Daoy (cell line): Measurements from ENCODE around the gene SIK3. TPM values are rescaled to one million over a fixed set of nuclear protein-coding genes. Genes with fewer than 3 reads are reported as not detected.
"Not testable (repeated sequence)": the region's sequence is repeated elsewhere in the genome, so short reads cannot be mapped to it uniquely, and the experiment has no call there.

ENCODE experiments used
- DNase-seq: peaks from one replicate; pipeline ENCODE4 v3.0.0-alpha.2; 2015; ENCODE audit warnings: low read depth
- total RNA-seq: library from RNA; depleted of rRNA; stranded (reverse); fragments of >200 nt; shearing (Covaris generic); gene quantifications from 2 replicates; pipeline ENCODE4 v1.2.3, GENCODE V29; 2014

SIK3 gene
- total RNA-seq, 1 experiment from 2014 or later, result 8.2 TPM

DNA sequence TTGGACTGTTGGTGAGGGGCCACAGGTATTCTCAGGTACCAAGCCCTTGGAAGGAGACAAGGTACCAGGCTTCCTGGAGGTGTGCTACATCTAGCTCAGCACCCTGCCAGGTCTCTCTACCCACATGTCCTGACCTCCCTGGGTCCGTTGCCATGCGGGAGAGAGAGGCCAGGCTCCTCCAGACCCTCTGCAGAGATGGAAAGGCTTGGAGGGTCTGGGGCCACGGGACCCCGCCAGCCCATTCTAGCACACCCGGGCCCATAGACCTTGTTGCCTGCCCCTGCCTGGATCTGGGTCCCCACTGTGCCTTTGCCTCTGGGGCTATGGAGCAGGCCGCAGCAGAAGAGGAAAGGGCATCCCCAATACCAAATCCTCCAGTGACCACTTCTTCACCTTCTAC lies 270.8 kb downstream of the SIK3 start:
- DNase-seq, result no peak

GRCh38 chr11:116826751-116827431 lies 271.3 kb downstream of the SIK3 start:
- no peak for DNase-seq

DNA sequence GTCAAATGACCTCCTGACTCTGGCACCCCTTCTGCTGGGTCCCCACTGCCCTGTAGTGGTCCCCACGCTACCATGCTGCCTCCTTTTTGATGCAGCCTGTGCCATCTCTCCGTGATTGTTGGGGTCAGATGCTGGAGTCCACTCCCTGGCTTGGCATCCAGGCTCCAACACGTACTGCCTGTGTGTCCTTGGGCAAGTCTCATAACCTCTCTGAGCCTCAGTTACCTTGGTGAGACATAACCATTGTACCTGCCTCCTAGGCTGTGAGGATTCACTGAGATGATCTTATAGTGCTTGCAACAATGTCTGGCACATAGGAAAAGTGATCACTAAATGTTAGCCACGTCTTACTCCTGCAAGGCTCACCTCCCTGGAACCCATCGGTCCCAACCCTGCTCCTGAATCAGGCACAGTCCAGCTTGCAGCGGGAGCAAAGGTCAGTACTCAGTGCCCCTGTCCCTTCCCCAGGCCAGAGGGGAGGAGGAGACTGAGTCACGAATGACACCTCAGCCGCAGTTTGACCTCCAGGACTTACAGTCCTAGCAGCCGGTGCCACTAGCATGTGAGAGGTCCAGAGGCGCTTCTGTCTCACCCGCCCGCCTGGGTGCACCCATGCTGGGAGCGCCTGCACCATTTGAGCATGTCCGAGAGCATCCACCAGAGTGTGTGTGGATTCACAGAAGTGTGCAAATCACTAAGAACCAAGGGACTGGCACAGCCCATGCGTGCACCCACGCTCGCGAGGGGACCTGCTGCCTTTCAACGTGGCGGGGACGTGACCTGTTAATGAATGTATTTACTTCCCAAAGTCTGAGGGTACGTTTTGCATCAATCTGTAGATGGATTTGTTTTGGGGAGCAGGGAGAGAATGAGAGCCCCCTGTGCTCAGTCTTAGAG lies 272.1 kb downstream of the SIK3 start:
- DNase-seq, result no peak

DNA sequence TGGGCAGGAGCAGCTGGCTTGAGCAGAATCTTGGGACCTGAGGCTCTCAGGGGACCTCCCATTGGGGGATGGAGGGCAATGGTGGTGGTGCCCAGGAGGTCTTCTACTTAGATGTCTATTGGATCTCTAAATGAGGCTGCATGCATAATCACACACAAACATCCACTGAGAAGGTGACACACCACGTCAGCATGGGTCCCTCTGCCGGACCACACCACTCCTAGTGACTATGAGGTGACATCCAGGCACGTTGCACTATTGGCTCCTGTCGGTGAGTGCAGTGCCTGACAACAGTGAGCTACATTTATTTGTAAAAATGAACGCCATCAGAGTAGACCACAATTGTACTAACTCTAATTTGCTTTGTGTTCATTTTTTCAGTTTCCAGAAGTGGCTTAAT lies 272.8 kb downstream of the SIK3 start:
- no peak for DNase-seq

GRCh38 chr11:116823031-116823843 lies 275.0 kb downstream of the SIK3 start, which contains the start of gene APOA4:
Gene APOA4 (minus strand): TSS chr11:116823304. CDS start chr11:116823191, 113 bp downstream.
- no peak for DNase-seq

DNA sequence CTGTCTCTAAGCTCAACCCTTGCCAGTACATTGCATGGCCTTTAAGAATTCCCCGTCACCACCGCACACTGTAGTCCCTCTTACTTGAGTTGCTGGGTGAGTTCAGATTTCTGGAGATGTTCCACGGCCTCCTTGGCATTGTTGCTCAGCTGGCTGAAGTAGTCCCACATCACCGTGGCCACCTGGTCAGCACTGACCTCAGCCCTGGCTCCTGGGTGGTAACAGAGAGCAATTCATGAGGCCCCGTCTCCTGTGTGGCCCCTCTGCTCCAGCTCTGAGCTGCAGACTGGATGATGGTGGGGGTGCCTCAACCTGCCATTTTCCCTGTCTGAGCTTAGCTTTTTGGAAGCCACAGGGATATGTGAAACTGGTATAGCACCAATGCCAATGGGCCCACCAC lies 275.7 kb downstream of the SIK3 start:
- no peak for DNase-seq

DNA sequence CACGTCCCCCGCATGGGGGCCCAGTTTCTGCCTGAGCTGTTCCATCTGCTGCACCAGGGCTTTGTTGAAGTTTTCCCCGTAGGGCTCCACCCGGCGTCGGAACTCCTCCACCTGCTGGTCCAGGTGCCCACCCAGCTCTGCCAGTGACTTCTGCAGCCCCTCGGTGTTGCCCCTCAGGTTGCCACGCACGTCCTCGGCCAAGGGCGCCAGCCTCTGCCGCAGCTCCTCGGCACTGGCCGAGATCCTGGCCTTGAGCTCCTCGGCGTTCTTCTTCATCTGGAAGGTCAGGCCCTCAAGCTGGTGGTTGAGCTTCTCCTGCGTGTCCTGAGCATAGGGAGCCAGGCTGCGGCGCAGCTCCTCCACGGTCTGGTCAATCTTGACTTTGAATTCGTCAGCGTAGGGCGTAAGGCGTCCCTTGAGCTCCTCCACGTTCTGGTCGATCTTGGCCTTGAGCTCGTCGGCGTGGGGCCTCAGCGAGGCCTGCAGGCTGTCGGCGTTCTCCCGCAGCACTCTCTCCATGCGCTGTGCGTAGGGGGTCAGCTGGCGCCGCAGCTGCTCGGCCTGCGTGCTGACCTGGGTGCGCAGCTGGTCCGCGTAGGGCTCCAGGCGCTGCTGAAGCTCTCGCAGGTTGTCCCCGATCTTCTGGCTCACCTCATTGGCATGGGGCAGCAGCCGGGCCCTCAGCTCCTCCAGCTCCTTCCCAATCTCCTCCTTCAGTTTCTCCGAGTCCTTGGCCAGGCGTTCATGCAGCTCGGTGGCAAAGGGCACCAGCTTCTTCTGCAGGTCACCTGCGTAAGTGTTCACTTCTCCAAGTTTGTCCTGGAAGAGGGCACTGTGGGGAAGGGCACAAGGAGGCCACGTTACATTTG lies 276.9 kb downstream of the SIK3 start:
- no peak for DNase-seq

DNA sequence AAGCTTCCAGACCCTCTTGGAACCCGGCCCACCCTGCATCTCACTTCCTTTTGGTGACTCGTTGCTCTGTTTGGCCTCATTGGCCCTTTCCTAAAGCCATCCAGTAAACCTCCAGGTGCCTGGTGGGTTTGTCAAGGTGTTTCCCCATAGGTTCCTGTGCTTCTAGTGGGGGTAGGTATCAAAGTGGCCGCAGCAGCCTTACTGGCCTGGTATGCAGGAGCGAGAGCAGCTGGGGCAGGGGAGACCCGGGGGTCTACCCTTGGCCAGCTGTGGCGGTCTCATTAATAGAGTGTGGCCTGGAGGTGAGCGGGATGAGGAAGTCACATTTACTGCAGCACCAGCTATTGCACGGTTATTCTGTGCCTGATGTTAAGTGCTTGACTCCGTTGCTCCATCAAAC lies 279.2 kb downstream of the SIK3 start:
- DNase-seq, result no peak

- no peak for DNase-seq
Measured at GRCh38 chr11:116814502-116814901, 283.7 kb downstream of the SIK3 start.

DNA sequence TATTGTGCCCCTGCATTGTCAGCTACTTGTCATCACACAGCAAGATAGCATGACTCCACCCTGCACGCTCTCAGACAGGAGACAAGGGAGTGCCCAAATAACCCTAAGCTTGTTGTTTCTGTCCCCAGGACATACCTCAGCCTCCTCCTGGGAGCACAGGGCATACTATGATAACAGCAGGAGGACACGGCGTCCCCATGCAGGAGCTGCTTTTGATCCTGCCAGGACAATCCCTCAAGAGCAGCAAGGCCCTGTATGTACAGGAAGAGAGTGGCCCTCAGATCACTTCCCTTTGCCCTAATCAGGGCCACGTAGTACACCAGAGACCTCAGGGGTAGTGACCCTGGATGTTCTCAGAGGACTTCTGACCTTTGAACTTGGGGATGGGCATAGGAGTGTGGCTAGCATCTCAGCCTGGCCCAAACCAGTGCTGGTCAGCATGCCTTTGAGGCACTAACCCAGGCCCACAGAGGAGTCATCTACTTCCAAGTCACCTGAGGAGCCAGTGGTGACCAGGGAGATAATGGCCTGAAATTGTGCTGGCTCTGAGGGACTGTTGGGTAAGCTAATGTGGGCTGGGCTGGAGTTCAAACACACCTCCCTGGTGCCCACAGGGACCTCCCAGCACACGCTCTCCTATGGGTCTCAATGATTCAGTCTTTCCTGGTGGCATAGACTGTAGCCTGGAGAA lies 284.3 kb downstream of the SIK3 start:
- DNase-seq, result no peak

DNA sequence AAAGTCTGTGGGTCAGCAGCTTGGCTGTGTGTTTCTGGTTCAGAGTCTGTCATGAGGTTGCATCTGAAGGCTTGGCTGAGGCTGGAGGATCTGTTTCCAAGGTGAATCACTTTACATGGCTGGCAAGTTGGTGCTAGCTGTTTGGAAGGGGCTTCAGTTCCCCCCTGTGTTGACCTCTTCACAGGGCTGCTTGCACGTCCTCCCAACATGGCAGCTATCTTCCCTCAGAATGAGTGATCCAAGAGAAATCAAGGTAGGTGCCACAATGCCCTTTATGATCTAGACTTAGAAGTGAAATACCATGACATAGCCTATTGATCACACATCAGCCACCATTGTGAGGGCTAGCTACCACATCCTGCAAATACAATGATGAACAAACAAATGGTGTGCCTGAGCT lies 285.1 kb downstream of the SIK3 start:
- no peak for DNase-seq

DNA sequence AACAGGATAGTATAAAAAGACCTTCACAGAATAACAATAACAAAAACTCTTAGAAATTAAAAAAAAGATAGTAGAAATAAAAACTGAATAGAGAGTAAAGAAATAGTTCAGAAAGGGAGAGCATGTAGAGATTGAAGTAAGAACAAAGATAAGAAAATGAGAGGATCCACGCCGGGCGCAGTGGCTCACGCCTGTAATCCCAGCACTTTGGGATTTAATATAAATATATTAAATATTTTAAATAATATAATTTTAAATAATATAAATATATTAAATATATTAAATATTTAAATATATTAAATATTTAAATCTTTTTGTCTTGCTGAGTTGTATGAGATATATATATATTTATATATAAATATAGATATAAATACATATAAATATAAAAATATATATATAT lies 286.1 kb downstream of the SIK3 start:
- no peak for DNase-seq

- no peak for DNase-seq
Measured at GRCh38 chr11:116811194-116811593, 287.0 kb downstream of the SIK3 start.

- DNase-seq, result no peak
Measured at GRCh38 chr11:116808262-116809175, 289.7 kb downstream of the SIK3 start.

GRCh38 chr11:116807601-116808261 lies 290.5 kb downstream of the SIK3 start:
- no peak for DNase-seq

- DNase-seq, result no peak
Measured at GRCh38 chr11:116804001-116804400, 294.2 kb downstream of the SIK3 start.

DNA sequence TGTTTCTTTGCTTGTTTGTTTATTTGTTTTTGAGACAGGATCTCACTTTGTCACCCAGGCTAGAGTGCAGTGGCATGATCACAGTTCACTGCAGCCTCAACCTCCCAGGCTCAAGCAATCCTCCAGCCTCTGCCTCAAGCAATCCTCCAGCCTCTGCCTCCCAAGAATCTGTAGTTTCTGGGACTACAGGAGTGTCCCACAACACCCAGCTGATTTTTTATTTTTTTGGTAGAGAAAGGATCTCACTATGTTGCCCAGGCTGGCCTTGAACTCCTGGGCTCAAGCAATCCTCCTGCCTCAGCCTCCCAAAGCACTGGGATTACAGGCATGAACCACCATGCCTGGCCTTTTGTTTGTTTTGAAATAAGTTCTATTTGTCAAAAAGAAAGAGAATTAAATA lies 296.6 kb downstream of the SIK3 start:
- DNase-seq, result not testable (repeated sequence)

DNA sequence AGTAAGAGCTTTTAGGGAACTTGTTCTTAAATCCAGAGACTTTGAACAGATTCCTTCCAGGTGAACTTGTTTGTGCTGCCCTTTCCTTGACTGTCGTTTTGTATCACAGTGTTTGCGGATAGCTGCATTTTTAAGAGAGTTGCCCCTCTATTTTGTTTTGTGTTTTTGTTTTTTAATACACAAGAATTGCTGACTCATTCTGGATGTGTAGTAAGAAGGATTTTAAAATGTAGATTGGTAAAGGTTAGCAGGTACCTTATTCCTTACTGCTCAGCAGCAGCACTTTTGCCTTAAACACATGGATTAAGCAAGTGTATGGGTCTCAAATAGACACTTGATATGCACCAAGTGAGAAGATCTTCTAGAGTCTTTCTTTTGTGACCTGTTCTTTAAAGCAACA lies 297.6 kb downstream of the SIK3 start:
- no peak for DNase-seq

DNA sequence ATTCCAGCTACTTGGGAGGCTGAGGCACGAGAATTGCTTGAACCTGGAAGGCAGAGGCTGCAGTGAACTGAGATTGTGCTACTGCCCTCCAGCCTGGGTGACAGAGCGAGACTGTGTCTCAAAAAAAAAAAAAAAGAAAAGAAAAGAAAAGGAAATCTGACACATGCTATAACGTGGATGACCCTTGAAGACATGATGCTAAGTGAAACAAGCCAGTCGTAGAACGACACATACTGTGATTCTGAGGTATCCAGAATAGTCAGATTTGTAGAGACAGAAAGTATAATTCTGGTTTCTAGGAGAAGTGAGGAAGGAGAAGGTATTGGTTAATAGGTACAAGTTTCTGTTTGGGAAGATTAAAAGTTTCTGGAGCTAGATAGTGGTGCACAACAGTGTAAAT lies 299.9 kb downstream of the SIK3 start:
- DNase-seq, result no peak
